ENCODE data around the gene USF1.
A peak's percentile ranks its signal among the peaks of the same experiment; 100 is the strongest.

DNA sequence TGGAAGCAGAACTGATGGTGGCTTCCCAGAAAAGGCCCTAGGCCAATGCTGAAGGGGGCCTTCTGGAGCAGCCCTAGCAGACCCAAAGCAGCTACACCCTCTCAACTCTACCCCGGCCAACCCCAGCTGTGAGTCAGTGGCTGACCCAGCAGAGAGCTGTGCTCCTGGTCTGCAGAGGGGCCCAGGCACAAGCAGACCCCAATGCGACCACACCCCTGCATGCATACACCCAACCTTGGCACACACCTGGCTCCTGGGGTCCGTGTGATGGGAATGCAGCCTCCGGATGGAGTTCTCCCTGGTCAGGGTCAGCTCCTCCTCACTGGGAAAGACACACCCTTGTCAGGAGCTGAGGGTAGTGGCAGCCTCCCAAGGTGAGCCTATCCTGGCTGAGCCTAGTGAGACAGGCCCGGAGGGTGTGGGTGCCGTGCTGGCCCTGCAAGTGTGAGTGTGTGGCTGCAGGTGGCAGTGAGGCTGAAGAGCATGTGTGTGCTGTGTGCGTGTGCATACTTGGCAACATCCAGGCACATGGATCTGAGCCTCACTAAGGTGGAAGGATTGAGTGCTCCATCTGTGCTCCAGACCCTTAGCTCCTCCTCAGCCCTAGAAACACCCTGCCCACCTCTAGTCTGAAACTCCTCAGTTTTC lies 27.8 kb upstream of the USF1 start:
- TF ChIP-seq, protein P1, sequence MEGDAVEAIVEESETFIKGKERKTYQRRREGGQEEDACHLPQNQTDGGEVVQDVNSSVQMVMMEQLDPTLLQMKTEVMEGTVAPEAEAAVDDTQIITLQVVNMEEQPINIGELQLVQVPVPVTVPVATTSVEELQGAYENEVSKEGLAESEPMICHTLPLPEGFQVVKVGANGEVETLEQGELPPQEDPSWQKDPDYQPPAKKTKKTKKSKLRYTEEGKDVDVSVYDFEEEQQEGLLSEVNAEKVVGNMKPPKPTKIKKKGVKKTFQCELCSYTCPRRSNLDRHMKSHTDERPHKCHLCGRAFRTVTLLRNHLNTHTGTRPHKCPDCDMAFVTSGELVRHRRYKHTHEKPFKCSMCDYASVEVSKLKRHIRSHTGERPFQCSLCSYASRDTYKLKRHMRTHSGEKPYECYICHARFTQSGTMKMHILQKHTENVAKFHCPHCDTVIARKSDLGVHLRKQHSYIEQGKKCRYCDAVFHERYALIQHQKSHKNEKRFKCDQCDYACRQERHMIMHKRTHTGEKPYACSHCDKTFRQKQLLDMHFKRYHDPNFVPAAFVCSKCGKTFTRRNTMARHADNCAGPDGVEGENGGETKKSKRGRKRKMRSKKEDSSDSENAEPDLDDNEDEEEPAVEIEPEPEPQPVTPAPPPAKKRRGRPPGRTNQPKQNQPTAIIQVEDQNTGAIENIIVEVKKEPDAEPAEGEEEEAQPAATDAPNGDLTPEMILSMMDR (conservative IDR thresholded peaks at IDR 0.05; ENCODE audit: low read depth in 2 of 2): peak in 1 of 2 experiments; percentile 23; a peak in 2 of 4 replicates
- TF ChIP-seq EZH2 (IDR thresholded peaks at IDR 0.05; ENCODE audit: low read depth, unreplicated experiment) (no peak), EZH2phosphoT487 (IDR thresholded peaks at IDR 0.05; ENCODE audit: unreplicated experiment) (no peak), POLR2AphosphoS5 (IDR thresholded peaks at IDR 0.05; ENCODE audit: low read depth) (no peak)

All from GM23338 (cell line).